Limb (tissue), 2 donors: Measurements from ENCODE around the gene WNT3A.

Experiments used
- DNase-seq, 2 donors: peaks; one replicate each; pipeline ENCODE4 v3.0.0-alpha.2; 2016; ENCODE audit errors: extremely low spot score in 2 of 2

The WNT3A gene

DNA sequence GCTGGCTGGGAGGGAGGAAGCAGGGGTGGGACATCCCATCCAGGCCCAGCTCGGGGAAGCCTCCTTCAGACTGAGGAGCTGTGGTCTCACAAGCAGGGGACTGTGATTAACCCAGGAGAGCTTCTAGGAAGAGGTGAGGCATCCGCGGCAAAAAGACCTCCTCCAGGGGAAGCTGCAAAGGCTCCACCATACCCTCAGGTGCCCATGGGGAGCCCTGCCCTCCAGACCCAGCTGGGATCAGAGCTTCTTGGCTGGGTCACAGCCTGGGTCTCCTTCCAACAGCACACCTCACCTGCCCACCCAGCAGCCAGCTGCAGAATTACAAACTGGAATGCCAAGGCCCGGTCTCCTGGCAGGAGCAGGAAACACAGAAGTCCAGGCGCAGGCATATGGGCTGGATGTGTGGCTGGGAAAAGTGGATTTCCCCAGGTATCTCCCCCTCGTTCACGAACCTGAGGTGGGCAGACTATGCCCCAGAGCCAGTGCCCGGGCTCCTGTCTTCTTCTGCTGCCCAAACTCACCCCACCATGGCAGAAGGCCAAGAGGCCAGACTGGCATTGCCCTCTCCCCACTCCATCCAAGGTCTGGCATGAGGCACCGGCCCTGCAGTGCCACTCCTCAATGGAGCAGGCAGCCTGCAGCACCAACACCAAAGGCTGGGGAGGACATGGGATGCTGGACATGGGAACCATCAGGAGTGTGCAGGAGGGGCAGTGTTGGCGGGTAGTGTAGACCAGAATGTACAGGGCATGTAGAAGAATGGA, 60.3 kb downstream of the WNT3A start:
- DNase-seq, result no peak

DNA sequence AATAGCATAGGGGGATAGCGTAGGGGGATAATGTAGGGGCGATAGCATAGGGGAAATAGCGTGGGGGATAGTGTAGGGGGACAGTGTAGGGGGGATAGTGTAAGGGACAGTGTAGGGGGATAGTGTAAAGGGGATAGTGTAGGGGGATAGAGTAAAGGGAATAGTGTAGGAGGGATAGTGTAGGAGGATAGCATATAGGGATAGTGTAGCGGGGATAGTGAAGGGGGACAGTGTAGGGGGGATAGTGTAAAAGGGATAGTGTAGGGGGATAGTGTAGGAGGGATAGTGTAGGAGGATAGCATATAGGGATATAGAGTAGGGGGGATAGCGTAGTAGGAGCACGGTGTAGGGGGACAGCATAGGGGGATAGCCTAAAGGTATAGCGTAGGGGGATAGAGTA, 61.6 kb downstream of the WNT3A start:
- no peak for DNase-seq

DNA sequence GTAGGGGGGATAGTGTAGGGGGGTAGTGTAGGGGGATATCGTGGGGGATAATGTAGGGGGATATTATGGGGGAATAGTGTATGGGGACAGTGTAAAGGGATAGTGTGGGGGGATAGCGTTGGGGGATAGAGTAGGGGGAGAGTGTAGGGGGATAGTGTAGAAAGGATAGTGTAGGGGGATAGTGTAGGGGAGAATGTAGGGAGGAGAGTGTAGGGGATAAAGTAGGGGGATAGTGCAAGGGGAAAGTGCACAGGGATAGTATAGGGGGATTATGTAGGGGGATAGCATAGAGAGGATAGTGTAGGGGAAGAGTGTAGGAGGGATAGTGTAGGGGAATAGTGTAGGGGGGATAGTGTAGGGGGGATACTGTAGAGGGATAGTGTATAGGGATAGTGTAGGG, 63.4 kb downstream of the WNT3A start:
- no peak for DNase-seq

DNA sequence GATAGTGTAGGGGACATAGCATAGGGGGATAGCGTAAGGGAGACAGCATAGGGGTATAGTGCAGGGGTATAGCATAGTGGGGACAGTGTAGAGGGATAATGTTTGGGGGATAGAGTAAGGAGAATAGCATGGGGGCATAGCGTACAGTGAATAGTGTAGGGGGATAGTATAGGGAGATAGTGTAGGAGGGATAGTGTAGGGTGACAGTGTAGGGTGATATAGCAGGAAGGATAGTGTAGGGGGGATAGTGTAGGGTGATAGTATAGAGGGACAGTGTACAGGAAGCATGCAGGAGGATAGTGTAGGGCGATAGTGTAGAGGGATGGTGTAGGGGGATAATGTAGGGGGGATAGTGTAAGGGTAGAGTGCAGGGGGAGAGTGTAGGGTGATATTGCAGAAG, 64.1 kb downstream of the WNT3A start:
- DNase-seq, result no peak

DNA sequence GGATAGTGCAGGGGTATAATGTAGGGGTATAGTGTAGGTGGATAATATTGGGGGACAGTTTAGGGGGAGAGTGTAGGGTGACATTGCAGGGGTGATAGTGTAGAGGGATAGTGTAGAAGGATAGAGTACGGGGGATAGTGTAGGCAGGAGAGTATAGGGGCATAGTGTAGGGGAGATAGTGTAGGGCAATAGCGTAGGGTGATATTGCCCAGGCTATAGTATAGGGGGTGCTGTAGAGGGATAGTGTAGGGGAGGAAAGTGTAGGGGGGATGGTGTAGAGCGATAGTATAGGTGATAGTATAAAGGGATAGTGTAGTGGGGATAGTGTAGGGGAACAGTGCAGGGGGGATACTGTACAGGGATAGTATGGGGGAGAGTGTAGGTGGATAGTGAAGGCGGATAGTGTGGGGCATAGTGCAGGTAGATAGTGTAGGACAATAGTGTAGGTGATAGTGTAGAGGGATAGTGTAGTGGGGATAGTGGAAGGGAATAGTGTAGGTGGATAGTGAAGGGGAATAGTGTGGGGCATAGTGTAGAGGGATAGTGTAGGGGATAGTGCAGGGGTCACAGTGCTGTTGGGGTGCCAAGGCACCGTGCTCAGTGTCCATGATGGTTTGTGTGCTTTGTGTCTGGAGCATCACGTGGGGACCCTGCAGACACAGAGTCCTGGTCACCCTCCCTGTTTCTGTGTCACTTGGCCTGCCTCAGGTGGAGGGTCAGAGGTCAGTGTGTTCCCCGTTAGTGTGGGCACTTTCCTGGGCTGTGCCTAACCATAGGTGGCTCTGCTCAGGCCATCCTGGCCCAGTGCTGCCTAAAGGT, 65.2 kb downstream of the WNT3A start:
- DNase-seq, result no peak

DNA sequence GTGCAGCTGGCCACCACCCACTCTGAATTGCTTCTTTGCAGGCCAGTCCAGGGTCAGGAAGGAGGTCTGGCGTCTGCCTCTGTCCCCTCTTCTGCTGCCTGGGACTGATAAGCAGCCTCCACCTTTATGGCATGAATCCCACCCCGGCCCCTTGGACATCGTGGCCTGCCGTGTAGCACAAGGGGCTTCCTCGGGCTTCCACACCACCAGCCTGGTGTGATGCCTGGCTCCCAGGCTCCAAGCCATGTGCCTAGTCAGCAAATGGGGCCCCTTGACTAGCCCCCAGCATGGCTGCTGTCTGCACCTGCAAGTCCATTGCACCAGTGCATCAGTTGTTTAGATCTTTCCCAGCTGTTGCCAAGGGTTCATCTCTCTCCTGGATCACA, 65.9 kb downstream of the WNT3A start:
- no peak for DNase-seq

DNA sequence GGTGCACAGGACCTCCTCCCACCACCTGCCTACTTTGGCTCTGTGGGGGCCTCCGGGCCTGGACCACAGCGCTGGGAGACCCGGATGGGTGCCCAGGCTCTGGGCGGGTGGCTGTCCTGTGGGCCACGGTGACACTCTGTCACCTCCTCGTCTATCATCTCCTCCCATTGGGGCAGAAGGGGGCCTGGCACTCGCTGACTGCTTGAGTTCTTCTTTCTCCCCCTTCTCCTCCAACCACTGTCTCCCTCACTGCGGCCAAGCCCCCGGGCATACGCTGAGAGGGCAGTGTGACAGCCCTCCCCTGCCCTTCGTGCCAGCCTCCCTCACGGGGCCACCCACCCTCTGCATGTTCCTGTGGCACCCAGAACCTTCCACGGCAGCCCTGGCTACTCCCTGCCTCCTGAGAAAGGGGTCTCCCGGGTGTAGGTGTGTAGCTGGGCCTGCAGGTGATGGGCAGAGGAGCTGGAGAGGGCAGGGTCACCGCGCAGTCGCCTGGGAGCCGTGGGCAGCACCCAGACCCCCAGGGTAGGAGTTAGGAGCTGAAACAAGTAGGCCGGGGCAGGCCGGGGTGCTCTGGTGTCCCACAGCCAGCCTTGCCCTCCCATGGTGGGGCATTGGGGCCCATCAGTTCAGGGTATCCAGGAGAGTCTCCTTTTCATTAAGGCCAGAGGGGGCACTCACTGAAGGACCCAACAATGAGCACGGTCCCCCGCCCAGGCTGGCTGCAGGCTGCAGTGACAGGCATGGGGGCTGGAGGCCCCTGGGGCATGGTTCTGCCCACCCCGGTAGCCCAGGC, 66.5 kb downstream of the WNT3A start:
- DNase-seq, result no peak

DNA sequence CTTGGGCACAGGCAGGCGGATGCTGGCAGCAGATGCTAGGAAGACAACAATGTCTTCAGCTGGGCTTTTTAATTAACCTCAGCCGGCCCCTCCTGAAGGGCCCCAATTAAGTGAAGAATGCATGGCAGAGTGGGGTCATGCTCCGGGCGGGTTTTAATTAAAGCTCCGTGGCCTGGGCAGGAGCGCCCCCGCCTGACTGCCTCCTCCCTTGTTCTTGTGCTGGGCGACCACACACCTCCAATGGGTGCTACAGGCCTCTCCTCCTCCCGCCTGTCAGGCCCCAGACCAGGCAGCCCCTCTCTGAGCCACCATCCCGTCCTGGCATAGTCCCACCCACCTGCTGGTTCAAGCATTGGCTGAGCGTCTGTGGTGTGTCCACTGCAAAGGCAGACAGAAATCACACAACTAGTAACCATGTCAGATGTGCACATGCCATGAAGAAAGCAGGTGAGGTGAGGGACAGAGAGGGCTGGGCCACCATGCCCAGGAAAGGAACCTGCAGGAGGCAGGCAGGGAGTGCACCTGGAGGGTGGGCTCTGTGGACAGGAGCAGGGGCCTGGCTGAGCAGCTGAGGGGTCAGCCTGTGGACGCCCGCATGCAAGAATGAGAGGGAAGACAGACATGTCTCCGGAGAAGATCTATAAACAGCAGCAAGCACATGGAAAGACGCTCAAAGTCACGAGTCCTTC, 67.2 kb downstream of the WNT3A start:
- DNase-seq, result no peak

DNA sequence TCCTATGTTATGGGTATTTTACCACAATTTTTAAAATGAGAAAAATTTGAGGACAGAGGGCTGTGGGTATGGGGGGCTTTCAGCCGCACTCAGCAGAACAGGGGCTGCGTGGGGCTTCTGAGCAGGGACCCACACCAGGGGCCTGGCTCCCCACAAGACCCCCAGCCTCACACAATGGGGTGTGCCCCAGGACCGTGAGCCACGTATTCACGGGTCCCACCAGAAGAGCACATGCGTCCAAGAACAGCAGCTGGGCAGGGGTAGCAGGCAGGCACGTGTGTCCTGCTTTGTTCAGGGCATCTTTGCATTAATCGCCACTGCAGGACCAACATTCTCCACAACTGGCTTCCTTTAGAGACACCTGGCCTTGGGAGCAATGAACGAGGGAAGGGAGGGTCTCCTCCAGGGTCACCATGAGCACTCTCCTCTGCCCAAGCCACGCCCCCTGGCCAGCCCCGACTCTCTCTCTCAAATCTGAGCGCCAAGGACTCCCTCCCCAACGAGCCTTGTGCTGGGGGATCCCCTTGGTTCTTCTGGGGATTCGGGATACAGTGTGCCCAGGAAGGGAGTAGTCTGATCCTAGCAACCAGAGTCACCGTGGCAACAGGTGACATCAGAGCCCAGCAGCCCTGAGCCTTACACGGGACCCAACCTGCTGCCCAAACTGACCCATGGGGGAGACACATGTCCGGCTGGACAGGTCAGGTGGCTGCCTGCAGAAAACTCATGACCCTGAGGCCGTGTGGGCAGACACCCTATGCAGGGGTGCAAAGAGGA, 68.3 kb downstream of the WNT3A start:
- DNase-seq, result no peak

DNA sequence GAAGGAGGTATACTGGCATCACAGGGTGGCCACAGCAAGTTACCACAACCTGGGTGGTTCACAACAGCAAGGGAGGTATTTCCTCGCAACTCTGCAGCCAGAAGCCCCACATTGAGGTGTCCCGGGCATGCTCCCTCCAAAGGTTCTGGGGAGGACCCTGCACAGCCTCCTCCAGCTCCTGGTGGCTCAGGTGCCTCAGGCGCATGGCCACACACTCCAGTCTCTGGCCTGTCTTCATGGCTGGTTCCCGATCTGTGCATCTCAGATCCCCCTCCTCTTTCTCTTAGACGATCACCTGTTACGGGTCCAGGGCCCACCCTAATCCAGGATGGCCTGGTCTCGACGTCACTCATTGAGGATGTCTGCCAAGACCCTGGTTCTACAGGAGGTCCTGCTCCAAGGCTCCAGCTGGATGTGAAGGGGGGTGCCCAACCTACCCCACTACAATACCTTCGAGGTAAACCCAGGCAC, 69.0 kb downstream of the WNT3A start:
- no peak for DNase-seq

DNA sequence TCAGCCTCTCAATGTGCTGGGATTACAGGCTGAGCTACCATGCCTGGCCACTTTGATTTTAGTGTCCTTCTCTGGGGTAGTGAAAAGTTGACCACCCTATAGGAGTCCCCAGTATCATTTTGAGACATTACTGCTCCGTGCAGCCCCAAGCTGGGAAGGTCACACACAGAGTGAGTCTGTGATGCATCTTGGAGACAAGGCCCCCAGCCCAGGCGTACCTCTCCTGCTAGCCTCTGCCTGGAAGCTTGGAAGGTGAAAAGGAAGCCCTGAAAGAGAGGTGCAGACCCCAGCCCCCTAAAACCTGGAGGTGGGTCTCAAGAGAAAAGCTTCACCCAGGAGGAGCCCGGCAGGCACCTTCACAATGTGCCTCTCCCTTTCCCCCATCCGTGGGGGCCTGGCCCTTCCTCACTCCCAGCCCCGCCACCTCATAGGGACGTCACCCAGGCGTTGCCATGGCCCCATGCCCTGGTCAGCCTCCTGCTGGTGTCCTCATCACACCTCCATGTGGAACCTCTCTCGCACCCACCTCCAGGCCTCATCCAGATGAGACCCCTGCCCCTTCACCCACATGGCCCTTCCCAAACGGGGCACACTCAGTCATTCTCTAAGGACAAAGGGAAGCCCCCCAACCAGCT, 70.1 kb downstream of the WNT3A start:
- DNase-seq, result no peak

DNA sequence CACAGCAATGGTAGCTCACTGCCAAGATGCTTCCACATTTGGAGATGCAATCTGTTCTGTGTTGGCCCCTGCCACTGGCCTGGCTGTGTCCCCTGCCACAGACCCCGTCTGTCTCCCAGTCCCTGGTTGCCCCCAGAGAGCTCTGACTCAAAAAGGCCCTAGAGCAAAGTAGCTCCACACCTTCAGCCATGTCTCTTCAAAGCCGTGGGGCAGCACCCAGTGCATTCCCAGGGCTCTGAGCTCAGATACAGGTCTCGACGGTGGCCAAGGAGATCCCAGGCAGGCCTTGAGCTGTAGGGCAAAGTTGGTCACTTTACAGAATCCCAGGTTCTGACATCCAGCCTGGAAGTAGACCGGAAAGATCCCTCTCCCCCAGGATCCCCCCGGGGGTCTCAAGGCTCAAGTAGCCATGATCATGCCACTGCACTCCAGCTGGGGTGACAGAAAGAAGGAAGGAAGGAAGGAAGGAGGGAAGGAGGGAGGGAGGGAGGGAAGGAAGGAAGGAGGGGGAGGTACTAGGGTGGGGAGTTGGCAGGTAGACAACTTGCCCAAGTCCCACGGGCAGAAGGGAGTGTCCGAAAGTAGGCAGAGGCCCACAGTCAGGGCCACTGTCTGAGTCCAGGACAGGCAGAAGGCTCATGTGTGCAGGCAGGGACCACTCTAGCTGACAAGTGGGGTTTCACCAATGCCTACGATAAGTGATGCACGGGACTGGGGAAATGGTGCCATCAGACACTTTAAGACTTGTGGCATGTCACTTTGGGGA, 71.0 kb downstream of the WNT3A start:
- DNase-seq, result no peak

DNA sequence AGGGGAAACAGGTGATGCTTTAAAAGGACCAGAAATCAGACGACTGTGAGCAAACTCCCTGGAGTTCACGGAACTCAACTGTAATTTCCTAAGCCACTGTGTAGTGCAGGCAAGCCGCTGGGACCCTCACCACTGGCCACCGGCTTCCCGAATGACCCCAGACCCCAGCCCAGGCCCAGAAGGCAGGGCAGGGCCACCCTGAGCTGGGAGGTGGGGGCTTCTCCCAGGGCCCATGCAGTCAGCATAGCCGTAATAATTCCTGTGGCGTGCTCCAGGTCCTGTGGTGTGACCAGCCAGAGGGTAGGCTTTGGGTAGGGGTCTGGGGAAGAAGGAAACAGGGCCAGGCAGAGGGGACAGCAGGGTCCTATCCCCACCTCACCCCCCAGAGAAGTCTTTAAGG, 72.2 kb downstream of the WNT3A start:
- DNase-seq, result no peak

DNA sequence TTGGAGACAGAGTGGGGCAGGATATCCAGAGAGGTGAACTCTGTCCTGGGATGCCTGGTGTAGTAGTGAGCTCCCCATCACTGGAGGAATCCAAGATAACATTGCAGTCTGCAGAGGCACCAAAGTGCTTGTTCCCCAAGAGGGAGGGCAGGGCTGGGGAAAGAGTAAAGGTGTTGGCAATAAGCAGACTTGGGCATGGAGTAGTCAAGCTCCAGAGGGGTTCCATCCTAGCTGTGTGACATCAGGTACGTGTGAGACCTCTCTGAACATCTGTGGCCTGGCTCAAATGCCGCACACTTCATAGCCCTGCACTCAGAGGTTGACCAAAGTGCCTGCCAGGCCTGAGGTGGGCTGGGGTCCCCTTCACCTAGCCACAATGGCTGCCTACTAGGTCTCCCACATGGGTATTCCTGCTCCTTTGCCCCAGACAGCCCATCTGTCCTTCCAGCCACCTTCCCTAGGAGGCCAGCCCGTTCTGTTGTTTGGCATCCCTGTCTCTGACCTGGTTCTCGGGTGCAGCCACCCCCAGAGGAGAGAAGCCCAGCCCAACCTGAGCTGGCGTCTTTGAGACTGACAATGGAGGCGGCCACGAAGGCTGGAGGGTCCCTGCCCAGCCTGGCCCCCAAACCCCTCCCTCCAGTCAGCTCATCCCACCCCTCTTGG, 72.9 kb downstream of the WNT3A start:
- DNase-seq, result no peak

DNA sequence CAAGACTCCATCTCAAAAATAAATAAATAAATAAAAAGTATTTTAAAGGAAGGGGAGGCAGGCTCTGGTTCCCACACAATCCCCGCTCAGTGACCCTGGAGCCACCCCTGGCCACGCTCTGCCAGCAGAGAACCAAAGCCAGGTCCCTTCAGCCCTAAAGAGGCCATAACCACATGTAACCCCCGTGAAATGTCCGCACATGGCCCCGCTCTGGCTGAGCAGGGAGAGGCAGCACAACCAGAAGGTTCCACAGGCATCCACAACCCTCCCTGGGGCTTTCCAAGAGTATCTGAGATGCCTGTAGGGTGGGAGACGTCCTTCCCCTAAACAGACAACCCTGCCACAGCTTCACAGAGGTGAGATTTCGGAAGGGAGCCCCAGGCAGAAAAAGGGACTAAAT, 74.3 kb downstream of the WNT3A start:
- DNase-seq, result no peak

DNA sequence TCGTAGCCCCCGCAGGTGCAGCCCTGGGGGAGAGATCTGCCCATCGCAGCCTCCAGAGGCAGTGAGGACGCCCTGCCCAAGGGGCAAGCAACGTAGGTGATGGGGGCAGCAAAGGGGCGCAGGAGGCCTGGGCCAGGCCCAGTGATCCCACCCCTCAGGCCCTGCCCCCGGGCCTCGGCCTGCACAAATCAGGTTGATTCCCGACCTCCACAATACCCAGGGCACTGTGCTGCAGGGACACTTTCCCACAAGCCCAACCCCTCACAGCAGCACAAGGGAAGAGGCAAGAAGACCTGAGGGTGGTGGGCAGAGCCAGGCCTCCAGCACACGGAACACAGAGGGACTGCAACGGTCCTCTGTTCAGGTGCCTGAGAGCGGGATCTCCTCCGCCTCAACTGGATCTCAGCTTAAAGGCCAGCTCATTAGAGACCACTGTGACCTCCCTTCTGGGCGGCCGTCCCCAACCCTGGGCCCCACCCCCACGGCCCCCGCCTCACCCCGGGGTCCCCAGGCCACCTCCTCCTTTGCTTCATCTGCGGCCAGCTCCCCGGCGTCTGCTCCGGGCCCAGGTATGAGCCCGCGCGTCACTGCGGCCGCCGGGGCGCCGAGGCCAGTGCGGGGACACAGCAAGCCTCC, 74.9 kb downstream of the WNT3A start:
- no peak for DNase-seq

DNA sequence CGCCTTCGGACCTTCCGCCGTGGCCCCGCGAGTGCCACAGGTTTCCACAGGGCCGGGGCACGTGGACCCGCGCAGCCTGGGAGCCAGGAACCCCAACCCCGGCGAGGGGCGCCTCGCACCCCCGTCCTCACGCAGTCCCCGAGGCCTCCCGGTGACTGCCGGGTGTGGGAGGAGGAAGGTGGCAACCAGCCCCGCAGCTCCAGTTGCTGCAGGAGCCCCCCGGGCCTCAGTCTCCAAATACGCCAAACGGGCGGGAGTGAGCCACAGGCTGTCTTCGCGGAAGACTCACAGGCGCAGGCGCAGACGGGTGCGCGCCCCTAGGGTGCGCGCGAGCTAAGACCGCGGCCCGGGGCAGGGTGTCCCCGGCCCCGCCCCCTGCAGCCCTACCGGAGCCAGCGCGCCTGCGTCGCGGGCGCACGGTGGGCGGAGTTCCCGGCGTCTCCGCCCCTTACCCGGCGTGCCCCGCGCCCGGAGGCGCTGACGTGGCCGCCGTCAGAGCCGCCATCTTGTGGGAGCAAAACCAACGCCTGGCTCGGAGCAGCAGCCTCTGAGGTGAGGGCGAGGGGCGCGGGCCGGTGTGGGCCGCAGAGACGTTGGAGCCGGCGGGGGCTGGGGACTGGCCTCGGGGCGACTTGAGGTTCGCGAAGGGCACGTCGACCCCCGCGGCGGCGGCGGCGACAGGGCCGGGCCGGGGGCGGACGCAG, 75.6 kb downstream of the WNT3A start, which contains the start of gene ARF1:
TSS of gene ARF1 (plus strand) at position 495 of the 704 bp plus-strand sequence. CDS start 14,407 bp downstream, outside the sequence.
- peak; percentile 94 to 97 for DNase-seq
